Astrocyte (in vitro differentiated cells and primary cell): ENCODE results near the gene ZNF700. TPM values are rescaled to one million over a fixed set of nuclear protein-coding genes. Genes with fewer than 3 reads are reported as not detected.
"Not testable (repeated sequence)": the region's sequence is repeated elsewhere in the genome, so short reads cannot be mapped to it uniquely, and the experiment has no call there.

Experiments
- DNase-seq: peaks from one replicate; pipeline ENCODE4 v3.0.0-alpha.2; 2010; ENCODE audit warnings: low read depth
- FAIRE-seq: peaks from 2 replicates; lab custom pipeline; 2011; peaks lifted over from hg19 to GRCh38; lab: Jason Lieb, UNC
- H2AFZ ChIP-seq: 2 replicates; pipeline ENCODE4 v1.6.0; 2012; ENCODE audit warnings: low read depth, low read length, inconsistent platforms
- H3K27ac ChIP-seq: 2 replicates; pipeline ENCODE4 v1.5.1; 2011; ENCODE audit warnings: low read depth, low read length, inconsistent platforms
- H3K27me3 ChIP-seq: 2 replicates; pipeline ENCODE4 v1.6.0; 2011; ENCODE audit warnings: low read length, inconsistent platforms; ENCODE audit not compliant: insufficient read depth
- H3K36me3 ChIP-seq: 2 replicates; pipeline ENCODE4 v1.5.1; 2011; ENCODE audit warnings: low read length, inconsistent platforms; ENCODE audit not compliant: insufficient read depth
- H3K4me1 ChIP-seq: 2 replicates; pipeline ENCODE4 v1.5.1; 2011; ENCODE audit warnings: low read length, inconsistent platforms; ENCODE audit not compliant: insufficient read depth
- H3K4me2 ChIP-seq: 2 replicates; pipeline ENCODE4 v1.6.0; 2012; ENCODE audit warnings: low read length, inconsistent platforms
- H3K4me3 ChIP-seq: 2 replicates; pipeline ENCODE4 v1.5.1; 2011; ENCODE audit warnings: low read depth, mild to moderate bottlenecking, low read length, inconsistent platforms; ENCODE audit not compliant: insufficient read depth
- H3K79me2 ChIP-seq: 2 replicates; pipeline ENCODE4 v1.6.0; 2012; ENCODE audit warnings: mild to moderate bottlenecking, low read length, inconsistent platforms; ENCODE audit not compliant: insufficient read depth
- H3K9ac ChIP-seq: 2 replicates; pipeline ENCODE4 v1.6.0; 2012; ENCODE audit warnings: mild to moderate bottlenecking, low read length, inconsistent platforms
- H3K9me3 ChIP-seq: 2 replicates; pipeline ENCODE4 v1.5.1; 2012; ENCODE audit warnings: low read depth, mild to moderate bottlenecking, low read length, inconsistent platforms; ENCODE audit not compliant: insufficient read depth
- H4K20me1 ChIP-seq: 2 replicates; pipeline ENCODE4 v1.6.0; 2012; ENCODE audit warnings: low read length, inconsistent platforms; ENCODE audit not compliant: insufficient read depth
- H3K27ac Mint-ChIP-seq: one replicate; pipeline ENCODE4 v1.8.0; 2021; ENCODE audit warnings: mild to moderate bottlenecking, mixed read lengths; ENCODE audit not compliant: unreplicated experiment
- H3K27me3 Mint-ChIP-seq: one replicate; pipeline ENCODE4 v1.8.0; 2021; ENCODE audit warnings: low read depth, mixed read lengths; ENCODE audit not compliant: unreplicated experiment
- H3K36me3 Mint-ChIP-seq: one replicate; pipeline ENCODE4 v1.8.0; 2021; ENCODE audit warnings: low read depth, mixed read lengths; ENCODE audit not compliant: unreplicated experiment
- H3K4me1 Mint-ChIP-seq: one replicate; pipeline ENCODE4 v1.8.0; 2021; ENCODE audit warnings: low read depth, mixed read lengths; ENCODE audit not compliant: unreplicated experiment
- H3K4me3 Mint-ChIP-seq: one replicate; pipeline ENCODE4 v1.8.0; 2021; ENCODE audit warnings: mild to moderate bottlenecking, moderate library complexity, mixed read lengths; ENCODE audit not compliant: unreplicated experiment
- H3K9me3 Mint-ChIP-seq: one replicate; pipeline ENCODE4 v1.8.0; 2021; ENCODE audit warnings: mild to moderate bottlenecking, mixed read lengths; ENCODE audit not compliant: unreplicated experiment
- CTCF ChIP-seq: IDR thresholded peaks from 2 replicates; pipeline ENCODE4 v1.5.1; 2011; ENCODE audit warnings: low read depth, mild to moderate bottlenecking, inconsistent platforms, low read length, moderate library complexity; ENCODE audit not compliant: insufficient read depth
- EZH2 ChIP-seq: IDR thresholded peaks from 2 replicates; pipeline ENCODE4 v1.6.1; 2012; ENCODE audit warnings: mild to moderate bottlenecking, low read length, inconsistent platforms; ENCODE audit not compliant: insufficient read depth
- total RNA-seq: library from RNA; stranded (reverse); gene quantifications from 2 replicates; pipeline ENCODE4 v1.2.1, GENCODE V29; 2021

Gene ZNF700
- total RNA-seq, 1 donor from 2014 or later, result not detected

GRCh38 chr19:11894851-11895250, 30.1 kb upstream of the ZNF700 start:
- peaks cover 12% of the 10 kb centered on the region for H3K9me3 Mint-ChIP-seq

GRCh38 chr19:11902228-11902627, 22.7 kb upstream of the ZNF700 start:
- H3K27ac ChIP-seq, result no peak overlapping the region
- H3K4me2 ChIP-seq, result no peak overlapping the region
- no peaks in the 10 kb centered on the region for H3K4me1 ChIP-seq
- Mint-ChIP-seq H3K27me3 (no peaks in the 10 kb centered on the region), H3K36me3 (no peaks in the 10 kb centered on the region), H3K27ac (no peak overlapping the region), H3K4me1 (no peaks in the 10 kb centered on the region), H3K4me3 (no peak overlapping the region), H3K9me3 (peaks cover 16% of the 10 kb centered on the region)
- FAIRE-seq, result no peak
- H3K9ac ChIP-seq, result no peak overlapping the region
- H2AFZ ChIP-seq, result no peak overlapping the region
- no peaks in the 10 kb centered on the region for H3K27me3 ChIP-seq
- H3K79me2 ChIP-seq, result no peaks in the 10 kb centered on the region
- TF ChIP-seq EZH2, result no peak
- no peak for TF ChIP-seq CTCF
- H3K9me3 ChIP-seq, result peaks cover 47% of the 10 kb centered on the region
- DNase-seq, result no peak
- H4K20me1 ChIP-seq, result no peaks in the 10 kb centered on the region
- H3K36me3 ChIP-seq, result peaks cover 14% of the 10 kb centered on the region
- no peak overlapping the region for H3K4me3 ChIP-seq

More at GRCh38 chr19:11894851-11895250, 30.1 kb upstream of the ZNF700 start:
- H3K27ac ChIP-seq, result no peak overlapping the region
- H4K20me1 ChIP-seq, result no peaks in the 10 kb centered on the region
- H3K79me2 ChIP-seq, result peaks cover 11% of the 10 kb centered on the region
- TF ChIP-seq CTCF (no peak), EZH2 (no peak)
- Mint-ChIP-seq H3K27me3 (no peaks in the 10 kb centered on the region), H3K27ac (no peak overlapping the region), H3K4me3 (no peak overlapping the region), H3K4me1 (no peaks in the 10 kb centered on the region), H3K36me3 (no peaks in the 10 kb centered on the region)
- H3K9me3 ChIP-seq, result peaks cover 9% of the 10 kb centered on the region
- H3K4me3 ChIP-seq, result no peak overlapping the region
- DNase-seq, result no peak
- no peak overlapping the region for H3K4me2 ChIP-seq
- no peak overlapping the region for H3K9ac ChIP-seq
- H3K36me3 ChIP-seq, result no peaks in the 10 kb centered on the region
- FAIRE-seq, result no peak
- H2AFZ ChIP-seq, result no peak overlapping the region
- H3K27me3 ChIP-seq, result no peaks in the 10 kb centered on the region
- H3K4me1 ChIP-seq, result no peaks in the 10 kb centered on the region

- Histone ChIP-seq H3K4me3 (no peak overlapping the region), H3K79me2 (no peaks in the 10 kb centered on the region), H3K4me2 (no peak overlapping the region), H3K27ac (no peak overlapping the region), H3K4me1 (no peaks in the 10 kb centered on the region), H3K9ac (no peak overlapping the region), H3K27me3 (no peaks in the 10 kb centered on the region), H2AFZ (no peak overlapping the region), H3K9me3 (peaks cover 42% of the 10 kb centered on the region), H4K20me1 (no peaks in the 10 kb centered on the region), H3K36me3 (peaks cover 14% of the 10 kb centered on the region)
- H3K27me3 Mint-ChIP-seq, result no peaks in the 10 kb centered on the region
- H3K4me1 Mint-ChIP-seq, result no peaks in the 10 kb centered on the region
- FAIRE-seq (no peak), DNase-seq (no peak)
- H3K9me3 Mint-ChIP-seq, result peaks cover 26% of the 10 kb centered on the region
- H3K36me3 Mint-ChIP-seq, result no peaks in the 10 kb centered on the region
- H3K4me3 Mint-ChIP-seq, result no peak overlapping the region
- TF ChIP-seq EZH2 (no peak), CTCF (no peak)
- H3K27ac Mint-ChIP-seq, result no peak overlapping the region
Observed at GRCh38 chr19:11905928-11906327, 19.0 kb upstream of the ZNF700 start.

GRCh38 chr19:11911937-11912336, 13.0 kb upstream of the ZNF700 start:
- peaks cover 23% of the 10 kb centered on the region for H3K9me3 Mint-ChIP-seq
- not testable (repeated sequence) for H3K4me3 Mint-ChIP-seq, H3K4me1 ChIP-seq, H3K9ac ChIP-seq, H3K4me3 ChIP-seq, H3K36me3 Mint-ChIP-seq, H3K36me3 ChIP-seq, H3K27me3 ChIP-seq, H3K27ac ChIP-seq, H2AFZ ChIP-seq, H3K79me2 ChIP-seq, H3K27me3 Mint-ChIP-seq, H3K4me2 ChIP-seq, H3K27ac Mint-ChIP-seq, H3K4me1 Mint-ChIP-seq, H4K20me1 ChIP-seq, DNase-seq, FAIRE-seq
- peaks cover 21% of the 10 kb centered on the region for H3K9me3 ChIP-seq
